LNCAP (cell line): ENCODE data around the gene S1PR3.

Source experiments
- TF ChIP-seq, protein P1 (sequence below): fragments of 450-650 bp; IDR thresholded peaks from 2 replicates; pipeline ENCODE4 v1.5.1; 2017; ENCODE audit warnings: mild to moderate bottlenecking

Gene S1PR3

DNA sequence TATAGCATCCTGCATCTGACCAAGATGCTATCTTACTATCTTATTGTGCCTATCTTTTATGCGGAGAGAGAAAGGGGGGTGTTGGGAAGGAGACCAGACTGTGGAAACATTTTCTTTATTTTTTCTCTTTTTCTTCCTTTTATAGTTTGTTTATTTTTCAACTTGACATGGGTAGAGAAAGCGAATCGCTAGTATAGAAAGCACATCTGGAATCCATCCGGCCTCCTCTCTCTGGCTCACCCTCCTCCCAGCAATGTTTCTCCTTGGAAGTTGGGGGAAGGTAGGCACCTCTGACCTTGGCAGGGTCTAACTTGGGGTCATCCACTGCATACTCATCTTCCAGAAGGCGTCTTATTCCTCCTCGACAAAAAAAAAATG, 3.9 kb downstream of the S1PR3 start:
- TF ChIP-seq, protein P1, sequence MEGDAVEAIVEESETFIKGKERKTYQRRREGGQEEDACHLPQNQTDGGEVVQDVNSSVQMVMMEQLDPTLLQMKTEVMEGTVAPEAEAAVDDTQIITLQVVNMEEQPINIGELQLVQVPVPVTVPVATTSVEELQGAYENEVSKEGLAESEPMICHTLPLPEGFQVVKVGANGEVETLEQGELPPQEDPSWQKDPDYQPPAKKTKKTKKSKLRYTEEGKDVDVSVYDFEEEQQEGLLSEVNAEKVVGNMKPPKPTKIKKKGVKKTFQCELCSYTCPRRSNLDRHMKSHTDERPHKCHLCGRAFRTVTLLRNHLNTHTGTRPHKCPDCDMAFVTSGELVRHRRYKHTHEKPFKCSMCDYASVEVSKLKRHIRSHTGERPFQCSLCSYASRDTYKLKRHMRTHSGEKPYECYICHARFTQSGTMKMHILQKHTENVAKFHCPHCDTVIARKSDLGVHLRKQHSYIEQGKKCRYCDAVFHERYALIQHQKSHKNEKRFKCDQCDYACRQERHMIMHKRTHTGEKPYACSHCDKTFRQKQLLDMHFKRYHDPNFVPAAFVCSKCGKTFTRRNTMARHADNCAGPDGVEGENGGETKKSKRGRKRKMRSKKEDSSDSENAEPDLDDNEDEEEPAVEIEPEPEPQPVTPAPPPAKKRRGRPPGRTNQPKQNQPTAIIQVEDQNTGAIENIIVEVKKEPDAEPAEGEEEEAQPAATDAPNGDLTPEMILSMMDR: no peak

DNA sequence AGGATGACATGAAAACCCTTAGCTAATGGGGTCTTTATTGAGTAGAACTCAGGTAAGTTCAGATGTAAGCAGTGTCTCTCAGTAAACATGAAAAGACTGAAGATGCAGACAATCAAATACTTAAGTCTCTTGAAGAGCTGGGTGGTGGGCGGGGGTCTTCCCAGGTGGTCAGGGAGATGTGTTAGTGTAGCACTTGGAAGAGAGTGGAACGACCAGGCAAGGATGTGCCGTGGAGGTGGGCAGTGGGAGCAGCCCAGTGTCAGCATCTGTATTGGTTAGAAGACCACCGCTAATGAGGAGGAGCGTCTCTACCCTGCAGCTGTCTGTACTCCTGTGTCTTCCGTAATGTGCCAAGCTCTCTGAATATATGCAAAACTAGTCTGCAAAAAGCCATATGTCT, 4.4 kb downstream of the S1PR3 start:
- TF ChIP-seq, protein P1: no peak

DNA sequence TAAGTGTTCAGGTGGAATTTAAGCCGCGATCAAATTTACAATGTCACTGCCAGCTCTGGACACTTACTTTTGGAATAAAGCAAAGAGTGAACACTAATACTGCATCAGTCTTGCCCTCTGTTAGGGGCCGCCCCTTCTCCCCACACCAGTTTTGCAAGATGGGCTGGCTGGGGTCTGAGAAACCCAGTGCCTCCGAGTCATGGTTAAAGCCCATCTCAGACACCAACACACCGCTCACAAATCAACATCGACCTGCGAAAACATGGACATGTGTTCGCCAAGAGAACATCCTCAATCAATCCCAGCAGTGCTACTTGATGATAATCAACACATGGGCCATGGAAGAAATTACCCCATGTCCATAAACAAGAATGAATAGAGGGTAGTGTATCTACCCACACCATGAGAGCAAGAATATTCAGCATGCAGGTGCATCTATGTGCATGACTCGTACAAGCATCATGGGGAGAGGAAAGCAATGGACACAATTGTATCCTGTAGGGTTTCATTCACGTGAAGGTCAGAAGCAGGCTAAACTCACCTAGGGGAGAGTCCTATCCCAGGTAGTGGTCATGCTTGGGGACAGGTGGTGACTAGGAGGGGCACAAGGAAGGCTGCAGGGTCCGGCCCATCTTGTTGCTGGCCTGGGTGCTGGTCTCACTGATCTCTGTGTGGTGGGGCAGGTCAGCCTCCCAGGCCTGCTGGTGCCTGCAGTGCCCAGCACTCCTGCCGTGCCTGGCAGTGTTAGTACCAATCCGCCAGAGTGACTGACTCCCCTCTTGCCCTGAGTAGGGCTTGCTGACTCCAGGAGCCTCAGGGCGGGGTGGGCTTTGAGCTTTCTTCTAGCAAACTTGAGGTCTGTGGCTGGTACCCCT, 5.0 kb downstream of the S1PR3 start:
- TF ChIP-seq, protein P1: no peak

DNA sequence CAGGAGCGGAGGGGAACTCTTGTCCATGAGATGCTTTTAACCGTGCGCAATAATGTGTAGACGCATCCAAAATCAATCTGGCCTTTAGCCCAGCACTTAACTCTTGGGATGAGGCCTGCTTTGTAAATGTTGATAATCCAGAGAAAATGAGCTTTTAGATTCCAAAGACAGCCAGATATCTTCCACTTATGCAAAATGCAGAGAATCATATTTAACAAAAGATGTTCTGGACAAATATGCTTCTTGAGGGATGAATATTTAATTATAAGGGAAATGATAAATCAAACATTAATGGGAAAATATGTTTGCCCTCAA, 5.6 kb downstream of the S1PR3 start:
- TF ChIP-seq, protein P1: no peak

DNA sequence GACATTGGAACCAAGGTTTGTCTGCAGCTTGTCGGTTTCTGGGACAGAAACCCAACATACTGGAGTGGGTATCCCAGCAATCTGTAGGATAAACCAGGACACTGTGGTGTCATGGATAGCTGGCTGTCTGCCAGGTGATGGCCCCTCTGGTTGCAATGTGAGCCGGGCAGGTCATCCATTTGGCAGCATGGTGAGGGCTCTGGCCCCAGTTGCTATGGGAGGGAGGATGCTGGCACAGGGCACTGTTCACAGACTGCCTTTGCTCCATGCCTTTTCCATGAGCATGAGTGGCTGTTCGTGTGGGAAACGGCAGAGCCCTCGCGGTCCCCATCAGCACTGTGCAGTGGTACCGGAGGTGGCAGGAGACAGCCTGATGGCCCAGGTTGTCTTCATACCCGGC, 6.4 kb downstream of the S1PR3 start:
- TF ChIP-seq, protein P1: no peak

DNA sequence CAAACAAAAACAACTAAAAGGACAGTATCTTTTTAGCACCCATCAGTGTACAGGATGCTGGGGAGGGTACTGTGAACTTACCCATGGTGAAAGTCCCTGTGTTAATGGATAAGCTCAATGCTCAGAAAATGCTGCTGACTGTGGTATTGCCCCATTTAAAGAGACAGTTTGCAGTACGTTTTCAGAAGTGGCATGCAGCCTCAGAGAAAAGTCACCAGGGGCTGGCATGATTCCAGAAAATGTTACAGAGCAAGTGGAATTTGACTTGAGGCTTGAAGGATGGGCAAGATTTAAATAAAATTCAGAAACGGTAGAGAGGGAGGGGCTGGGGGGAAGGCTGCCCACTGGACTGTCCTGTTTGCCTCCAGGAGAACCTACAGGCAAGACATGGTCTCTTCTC, 7.2 kb downstream of the S1PR3 start:
- TF ChIP-seq, protein P1: no peak

DNA sequence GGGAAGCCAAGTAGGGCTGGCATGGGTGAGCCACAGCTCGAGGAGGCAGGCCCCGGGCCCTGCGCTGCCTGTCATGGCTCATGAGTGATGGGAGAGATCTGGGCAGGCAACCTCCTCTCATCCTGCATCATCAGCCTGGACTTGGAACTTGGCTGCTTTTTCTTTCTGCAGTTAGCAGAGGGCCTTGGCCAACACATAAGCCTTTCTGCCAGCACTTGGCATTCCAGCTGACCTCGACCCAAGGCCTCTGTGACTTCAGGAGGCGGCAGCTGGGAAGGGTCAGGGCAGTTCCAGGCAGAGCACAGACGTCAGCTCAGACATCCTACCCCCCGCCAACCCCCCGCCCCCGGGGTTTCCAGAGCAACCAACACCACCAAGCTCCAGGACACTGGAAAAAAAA, 7.6 kb downstream of the S1PR3 start:
- TF ChIP-seq, protein P1: no peak

DNA sequence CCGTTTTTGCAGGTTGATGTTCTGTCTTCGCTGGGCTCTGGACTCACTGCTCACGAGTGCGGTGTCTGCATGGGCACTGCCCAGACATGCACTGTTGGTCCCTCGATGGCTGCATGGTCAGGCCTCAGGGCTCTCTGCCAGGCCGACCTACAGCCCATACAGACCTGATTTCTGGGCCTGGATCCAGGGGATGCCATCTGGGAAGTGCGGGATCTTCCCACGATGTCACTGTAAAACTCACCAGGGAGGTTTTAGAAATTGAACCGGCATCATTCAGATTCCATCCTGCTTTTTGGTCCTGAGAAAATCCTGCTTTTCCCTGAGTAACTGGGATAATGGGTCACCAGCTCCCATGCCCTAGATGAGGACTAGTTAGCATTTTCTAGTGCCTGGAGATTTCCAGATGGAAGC, 9.1 kb downstream of the S1PR3 start:
- TF ChIP-seq, protein P1: no peak
